HepG2 (cell line): ENCODE results near the gene C2orf76. TPM values are rescaled to one million over a fixed set of nuclear protein-coding genes. Genes with fewer than 3 reads are reported as not detected.
A peak's percentile ranks its signal among the peaks of the same experiment; 100 is the strongest.

Source experiments
- BHLHE40 ChIP-seq: IDR thresholded peaks from 2 replicates; pipeline ENCODE4 v1.6.1; 2011; ENCODE audit warnings: low read length, improper control_type of control experiment
- EED ChIP-seq: sonication (generic); formaldehyde crosslinking; IDR thresholded peaks from 2 replicates; pipeline ENCODE4 v1.5.0; 2020; ENCODE audit warnings: mild to moderate bottlenecking, missing genetic modification reagents
- GLMP ChIP-seq: sonication (generic); formaldehyde crosslinking; IDR thresholded peaks from 2 replicates; pipeline ENCODE4 v1.9.0; 2021; ENCODE audit warnings: missing genetic modification reagents, mild to moderate bottlenecking, borderline replicate concordance
- HDAC2 ChIP-seq: sonication (generic); formaldehyde crosslinking; IDR thresholded peaks from 2 replicates; pipeline ENCODE4 v1.4.0; 2020; ENCODE audit warnings: missing genetic modification reagents
- RARA ChIP-seq: IDR thresholded peaks from 2 replicates; pipeline ENCODE4 v1.6.1; 2016; ENCODE audit warnings: missing genetic modification reagents, missing compliant biosample characterization
- REST ChIP-seq, 2 experiments: IDR thresholded peaks; 2 replicates each; pipeline ENCODE4 v1.6.1; 2011 to 2012; ENCODE audit warnings: low read length in 2 of 2, borderline replicate concordance in 1 of 2, low read depth in 1 of 2, mild to moderate bottlenecking in 1 of 2, moderate library complexity in 1 of 2
- SMC3 ChIP-seq: IDR thresholded peaks from 2 replicates; pipeline ENCODE4 v1.6.1; 2011; ENCODE audit warnings: low read length, improper control_type of control experiment
- TFDP2 ChIP-seq: sonication (generic); formaldehyde crosslinking; IDR thresholded peaks from 2 replicates; pipeline ENCODE4 v1.4.0; 2020; ENCODE audit warnings: missing genetic modification reagents
- ZBTB7A ChIP-seq: sonication (generic); formaldehyde crosslinking; IDR thresholded peaks from 2 replicates; pipeline ENCODE4 v1.8.0; 2022; ENCODE audit warnings: mild to moderate bottlenecking, missing genetic modification reagents
- polyA plus RNA-seq, 8 experiments: library from polyadenylated mRNA; depleted of rRNA in 3 of 8; stranded (reverse) in 7 of 8; unstranded in 1 of 8; fragments of >200 nt; fragmentation: Illumina TruSeq in 4 of 8; extraction: Trizol in 4 of 8; gene quantifications; 2 replicates each; pipeline versions ENCODE4 v1.2.1 to v1.2.3, GENCODE V29; 2011 to 2016; ENCODE audit warnings: low read depth in 4 of 8, missing spikeins in 1 of 8, mixed read lengths in 1 of 8; ENCODE audit not compliant: insufficient read depth in 1 of 8
- total RNA-seq, 5 experiments: library from RNA; depleted of rRNA; stranded (reverse); fragments of >200 nt; fragmentation: Illumina TruSeq; extraction: Trizol; gene quantifications; 2 replicates each; pipeline ENCODE4 v1.2.3, GENCODE V29; 2016; ENCODE audit warnings: low read depth in 1 of 5

C2orf76 gene
- total and polyA plus RNA-seq, 2 of the 13 experiments (the other 11 are each of a cell fraction or from before 2014, with no cell fraction given): 7.7 to 8.5 TPM

GRCh38 chr2:119366161-119366648, 429 bp downstream of the C2orf76 start (continued):
- TF ChIP-seq TFDP2 (CRISPR knock-in tag) (no peak), GLMP (CRISPR knock-in tag) (no peak; the same call in 1 of the 2 replicates), SMC3 (no peak), REST (IDR thresholded peaks at IDR 0.05; ENCODE audit: borderline replicate concordance in 1 of 2, low read depth in 1 of 2, low read length in 2 of 2) (no peak), HDAC2 (peak; percentile 22; the same call in 1 of the 2 replicates), BHLHE40 (no peak), RARA (CRISPR knock-in tag) (0 out of 2 replicates have a peak, but pooled peaks have one; percentile 14), ZBTB7A (peak; percentile 75), EED (CRISPR knock-in tag) (no peak)
